Transverse colon (tissue), 3 donors: Measurements from ENCODE around the gene CDK14.

Experiments used
- EP300 ChIP-seq: sonication (generic); formaldehyde crosslinking; IDR thresholded peaks from one replicate; pipeline ENCODE4 v1.6.1; 2017; ENCODE audit warnings: antibody characterized with exemption, low read depth
- POLR2A ChIP-seq: fragments of 450-650 bp; IDR thresholded peaks from one replicate; pipeline ENCODE4 v1.6.1; 2016; ENCODE audit warnings: antibody characterized with exemption, mild to moderate bottlenecking, moderate library complexity
- TF ChIP-seq, protein P1 (sequence below), 5 experiments: fragments of 200-600 bp in 3 of 5; fragments of 450-650 bp in 2 of 5; sonication (generic) in 3 of 5; IDR thresholded peaks; 1 replicate in 2 of 5; 2 replicates in 3 of 5; pipeline ENCODE4 v1.5.1; 2016 to 2017; ENCODE audit warnings: antibody characterized with exemption in 5 of 5, inconsistent platforms in 3 of 5, mild to moderate bottlenecking in 2 of 5, moderate library complexity in 1 of 5

DNA sequence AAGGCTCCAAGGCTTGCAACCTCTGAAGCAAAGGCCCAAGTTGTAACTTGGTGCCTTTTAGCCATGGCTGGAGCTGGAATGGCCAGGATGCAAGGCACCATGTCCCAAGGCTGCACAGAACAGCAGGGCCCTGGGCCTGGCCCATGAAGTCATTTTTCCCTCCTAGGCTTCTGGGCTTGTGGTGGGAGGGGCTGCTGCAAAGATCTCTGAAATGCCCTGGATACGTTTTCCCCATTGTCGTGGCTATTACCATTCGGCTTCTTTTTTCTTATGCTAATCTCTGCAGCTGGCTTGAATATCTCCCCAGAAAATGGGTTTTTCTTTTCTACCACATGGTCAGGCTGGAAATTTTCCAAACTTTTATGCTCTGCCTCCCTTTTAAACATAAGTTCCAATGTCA is 234.2 kb downstream of the CDK14 start:
- TF ChIP-seq, protein P1, sequence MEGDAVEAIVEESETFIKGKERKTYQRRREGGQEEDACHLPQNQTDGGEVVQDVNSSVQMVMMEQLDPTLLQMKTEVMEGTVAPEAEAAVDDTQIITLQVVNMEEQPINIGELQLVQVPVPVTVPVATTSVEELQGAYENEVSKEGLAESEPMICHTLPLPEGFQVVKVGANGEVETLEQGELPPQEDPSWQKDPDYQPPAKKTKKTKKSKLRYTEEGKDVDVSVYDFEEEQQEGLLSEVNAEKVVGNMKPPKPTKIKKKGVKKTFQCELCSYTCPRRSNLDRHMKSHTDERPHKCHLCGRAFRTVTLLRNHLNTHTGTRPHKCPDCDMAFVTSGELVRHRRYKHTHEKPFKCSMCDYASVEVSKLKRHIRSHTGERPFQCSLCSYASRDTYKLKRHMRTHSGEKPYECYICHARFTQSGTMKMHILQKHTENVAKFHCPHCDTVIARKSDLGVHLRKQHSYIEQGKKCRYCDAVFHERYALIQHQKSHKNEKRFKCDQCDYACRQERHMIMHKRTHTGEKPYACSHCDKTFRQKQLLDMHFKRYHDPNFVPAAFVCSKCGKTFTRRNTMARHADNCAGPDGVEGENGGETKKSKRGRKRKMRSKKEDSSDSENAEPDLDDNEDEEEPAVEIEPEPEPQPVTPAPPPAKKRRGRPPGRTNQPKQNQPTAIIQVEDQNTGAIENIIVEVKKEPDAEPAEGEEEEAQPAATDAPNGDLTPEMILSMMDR (IDR thresholded peaks at IDR 0.05): no peak
- TF ChIP-seq POLR2A: no peak
- TF ChIP-seq EP300: no peak
